Stimulated activated CD4-positive, alpha-beta T cell treated with anti-CD3 and anti-CD28 coated beads, Interleukin-1b, Interleukin-23, amount 100 ng/mL, for 1 hour (primary cell): ENCODE measurements around the gene DMGDH.

Experiments used
- DNase-seq, 2 donors: peaks; one replicate each; pipeline ENCODE4 v3.0.0-alpha.2; 2020; ENCODE audit warnings: low read depth in 2 of 2

Gene DMGDH

DNA sequence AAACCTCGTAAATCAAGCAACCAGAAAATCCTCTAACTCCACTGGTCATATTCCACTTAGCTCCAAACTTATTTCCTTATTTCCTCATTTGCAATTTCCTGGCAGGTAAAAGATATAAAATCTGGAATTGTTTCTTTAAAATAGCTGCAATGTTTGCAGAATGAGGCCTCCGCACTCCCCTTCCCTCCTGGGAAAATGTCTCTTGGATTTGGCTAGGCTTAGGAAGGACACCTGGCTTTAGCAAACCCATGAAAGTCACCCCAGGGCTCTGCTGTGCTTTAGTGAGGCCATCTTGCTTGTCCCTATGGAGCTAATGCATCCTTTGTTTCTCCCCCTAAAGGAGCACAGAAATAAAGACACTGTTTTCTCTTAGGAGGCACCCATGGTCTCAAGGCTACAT is 94.9 kb downstream of the DMGDH start:
- no peak for DNase-seq

DNA sequence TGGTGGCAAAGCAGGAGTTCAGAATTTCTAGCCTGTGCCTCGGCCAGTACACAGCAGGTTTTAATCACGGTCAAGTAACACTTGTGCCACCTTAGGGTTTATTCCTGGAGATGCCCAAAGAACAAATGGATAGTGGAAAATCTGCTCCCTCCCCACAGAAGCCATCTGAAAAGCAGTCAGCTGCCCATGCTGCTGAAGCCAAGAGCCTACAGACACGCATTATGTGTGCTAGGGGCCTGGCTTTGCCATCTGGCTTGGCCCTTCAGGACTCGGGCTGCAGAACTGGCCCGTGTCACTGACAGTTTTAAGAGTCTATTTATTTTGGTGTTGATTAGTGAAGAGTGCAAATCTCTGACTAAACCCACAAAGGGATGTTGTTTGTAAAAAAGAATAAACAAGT is 95.5 kb downstream of the DMGDH start:
- no peak for DNase-seq

DNA sequence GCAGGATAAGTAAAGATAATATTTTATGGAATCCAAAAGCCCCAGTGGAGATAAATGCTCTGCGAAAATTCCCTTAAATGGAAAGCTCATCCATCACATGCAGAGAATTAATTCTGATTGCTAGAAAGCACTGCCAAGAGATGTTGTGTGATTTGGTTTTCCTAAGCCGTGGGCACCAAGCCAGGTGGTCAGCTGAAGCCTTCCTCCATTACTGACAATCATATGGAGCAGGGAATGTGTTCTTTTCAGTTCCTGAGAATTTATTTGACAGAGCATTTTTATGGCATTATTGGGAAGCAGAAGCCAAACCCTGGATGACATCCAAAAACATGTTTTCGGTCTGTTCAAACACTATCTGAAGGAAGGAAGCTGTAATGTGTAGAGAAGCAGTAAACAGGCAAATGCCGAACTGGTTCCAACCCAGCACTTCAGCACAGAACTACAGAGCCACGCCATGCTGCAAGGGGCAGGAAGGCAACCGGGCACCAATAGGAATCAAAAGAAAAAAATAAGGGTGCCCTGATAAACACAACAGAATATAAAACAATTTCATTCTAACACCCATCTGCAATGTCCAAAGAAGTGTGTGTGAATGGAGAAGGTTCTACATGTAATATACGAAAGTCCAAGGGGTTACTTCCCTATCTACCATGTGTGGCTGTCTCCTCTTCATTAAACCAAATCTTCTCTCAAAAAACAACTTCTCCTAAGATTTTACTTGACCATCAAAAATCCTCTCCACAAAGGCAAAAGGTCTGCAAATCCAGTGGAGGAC is 96.6 kb downstream of the DMGDH start:
- no peak for DNase-seq

DNA sequence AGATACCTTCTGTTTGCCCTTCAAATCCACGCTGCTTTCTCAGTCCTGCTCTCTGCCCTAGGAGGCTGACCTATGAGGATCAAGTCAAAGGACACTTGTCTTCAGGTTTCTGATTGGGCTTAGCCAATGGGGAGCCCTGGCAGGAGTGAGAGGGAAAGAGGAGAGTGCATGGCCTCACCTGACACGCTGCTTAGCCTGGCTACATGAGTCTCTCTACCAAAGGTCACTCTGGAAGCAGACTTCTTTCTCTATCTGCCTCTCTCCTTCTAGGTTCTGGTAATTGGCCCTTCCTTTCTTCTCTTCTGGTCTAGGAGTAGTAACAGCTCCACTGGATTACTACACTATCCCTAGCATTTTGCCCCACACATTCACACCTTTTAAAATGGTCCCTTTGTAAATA is 97.5 kb downstream of the DMGDH start:
- DNase-seq, result no peak

DNA sequence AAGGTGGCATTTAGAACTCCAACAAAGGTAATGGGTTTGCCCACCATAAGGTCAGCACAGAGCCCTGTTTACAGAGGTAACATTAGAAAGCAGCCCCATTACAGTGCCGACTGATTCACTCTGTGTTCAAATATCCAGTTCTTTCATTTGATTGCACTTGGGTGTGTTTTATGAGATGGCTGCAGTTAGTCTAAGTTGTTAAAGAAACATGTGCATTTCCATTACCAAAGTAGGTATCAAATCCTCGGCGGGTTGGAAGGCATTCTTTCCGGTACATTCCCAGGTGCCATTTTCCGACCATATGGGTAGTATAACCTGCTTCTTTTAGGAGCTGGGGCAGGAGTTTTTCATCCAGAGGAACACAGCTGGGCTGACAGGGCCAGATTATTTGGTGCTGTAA is 100.7 kb downstream of the DMGDH start:
- no peak for DNase-seq

DNA sequence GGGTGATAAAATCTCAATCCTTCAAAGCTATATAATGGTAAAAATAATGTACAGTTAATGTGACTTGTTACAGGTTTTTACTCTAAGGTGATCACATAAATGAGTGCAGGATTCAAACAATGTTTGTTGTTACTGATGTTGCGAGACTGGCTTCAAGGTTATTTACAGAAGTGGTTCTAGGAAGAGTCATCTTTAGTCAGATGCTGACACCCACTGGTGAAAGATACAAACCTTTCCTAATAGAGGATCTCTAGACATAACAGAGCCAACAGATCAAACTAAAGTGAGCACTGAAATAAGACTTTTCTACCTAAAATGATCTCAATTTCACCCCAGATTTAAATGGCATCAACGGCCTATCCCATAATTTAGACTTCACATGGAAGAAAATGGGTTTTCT is 104.6 kb downstream of the DMGDH start:
- DNase-seq, result no peak

DNA sequence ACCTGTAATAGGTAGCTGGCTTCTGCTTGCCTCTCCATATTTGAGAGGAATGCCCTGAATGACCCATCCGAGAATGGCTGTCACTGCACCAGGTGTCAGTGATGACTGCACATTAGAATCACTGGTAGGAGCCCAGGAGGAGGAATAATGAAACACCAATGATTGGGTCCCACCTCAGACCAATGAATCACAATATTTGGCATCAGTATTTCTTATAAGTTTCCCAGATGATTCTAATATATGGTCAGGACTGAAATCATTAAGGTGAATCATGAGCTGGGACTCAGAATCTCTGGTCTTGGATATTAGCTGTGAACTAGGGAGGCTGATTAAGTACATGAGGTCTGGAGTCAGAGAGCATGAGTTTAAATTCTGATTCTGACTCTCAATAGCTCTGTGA is 107.7 kb downstream of the DMGDH start:
- no peak for DNase-seq

DNA sequence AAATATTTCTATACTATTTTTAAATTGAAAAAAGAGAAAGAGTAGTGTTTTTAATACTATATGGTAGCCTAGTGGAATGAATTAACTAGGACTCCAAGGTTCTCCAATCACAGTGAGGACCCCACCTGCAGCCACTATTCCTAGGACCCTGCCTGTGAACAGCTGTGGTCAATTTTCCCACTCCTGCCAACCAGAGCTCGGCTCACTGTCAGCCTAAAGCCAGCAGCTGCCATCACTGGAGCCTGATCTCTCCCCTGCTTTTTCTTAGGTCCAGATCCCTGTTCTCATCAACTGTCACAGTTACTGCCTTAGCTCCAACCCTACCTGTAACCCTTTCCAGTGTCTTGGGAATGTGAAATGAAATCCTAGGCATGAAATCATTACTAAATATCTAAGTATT is 109.7 kb downstream of the DMGDH start:
- no peak for DNase-seq

DNA sequence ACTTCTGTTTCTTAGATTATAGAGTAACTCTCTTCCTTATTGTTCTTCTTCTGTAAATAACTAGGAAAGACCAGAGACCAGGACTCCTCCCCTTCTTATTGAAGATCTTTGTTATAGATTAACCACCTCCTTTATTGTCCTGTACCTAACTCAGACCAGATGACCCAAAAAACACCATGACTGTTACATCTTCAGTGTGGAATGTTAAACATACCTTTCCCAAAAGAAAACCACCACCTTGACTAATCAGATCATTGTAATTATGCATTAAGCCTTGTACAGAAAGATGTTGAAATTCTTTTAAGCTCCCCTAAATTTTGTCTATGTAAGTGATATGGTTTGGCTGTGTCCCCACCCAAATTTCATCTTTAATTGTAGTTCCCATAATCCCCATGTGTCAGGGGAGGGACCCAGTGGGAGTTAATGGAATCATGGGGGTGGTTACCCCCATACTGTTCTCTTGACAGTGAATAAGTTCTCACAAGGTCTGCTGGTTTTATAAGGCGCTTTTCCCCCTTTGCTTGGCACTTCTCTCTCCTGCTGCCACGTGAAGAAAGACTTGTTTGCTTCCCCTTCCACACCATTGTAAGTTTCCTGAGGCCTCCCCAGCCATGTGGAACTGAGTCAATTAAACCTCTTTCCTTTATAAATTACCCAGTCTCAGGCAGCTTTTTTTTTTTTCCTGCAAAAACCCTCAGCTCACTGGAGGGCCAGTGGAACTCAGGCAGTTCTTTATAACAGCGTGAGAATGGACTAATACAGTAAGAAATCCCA is 110.6 kb downstream of the DMGDH start:
- DNase-seq, result no peak

DNA sequence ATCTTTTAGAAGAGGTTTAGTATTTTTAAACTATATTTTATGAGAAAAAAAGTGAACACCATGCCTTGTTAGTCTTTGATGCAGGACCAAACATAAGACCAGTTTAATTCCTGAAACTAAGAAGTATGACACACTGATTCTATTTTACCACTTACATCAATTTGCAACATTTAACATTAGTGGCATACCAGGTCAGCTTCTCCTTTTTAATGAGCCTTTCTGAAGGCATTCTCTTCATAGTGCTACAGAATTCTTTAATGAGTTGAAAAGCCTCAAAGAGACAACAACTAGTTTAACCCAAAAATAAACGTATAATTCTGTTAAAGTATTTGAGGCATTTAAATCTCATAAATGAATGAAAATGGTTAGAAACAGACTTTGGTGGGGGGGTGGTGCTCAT is 112.6 kb downstream of the DMGDH start:
- no peak for DNase-seq

DNA sequence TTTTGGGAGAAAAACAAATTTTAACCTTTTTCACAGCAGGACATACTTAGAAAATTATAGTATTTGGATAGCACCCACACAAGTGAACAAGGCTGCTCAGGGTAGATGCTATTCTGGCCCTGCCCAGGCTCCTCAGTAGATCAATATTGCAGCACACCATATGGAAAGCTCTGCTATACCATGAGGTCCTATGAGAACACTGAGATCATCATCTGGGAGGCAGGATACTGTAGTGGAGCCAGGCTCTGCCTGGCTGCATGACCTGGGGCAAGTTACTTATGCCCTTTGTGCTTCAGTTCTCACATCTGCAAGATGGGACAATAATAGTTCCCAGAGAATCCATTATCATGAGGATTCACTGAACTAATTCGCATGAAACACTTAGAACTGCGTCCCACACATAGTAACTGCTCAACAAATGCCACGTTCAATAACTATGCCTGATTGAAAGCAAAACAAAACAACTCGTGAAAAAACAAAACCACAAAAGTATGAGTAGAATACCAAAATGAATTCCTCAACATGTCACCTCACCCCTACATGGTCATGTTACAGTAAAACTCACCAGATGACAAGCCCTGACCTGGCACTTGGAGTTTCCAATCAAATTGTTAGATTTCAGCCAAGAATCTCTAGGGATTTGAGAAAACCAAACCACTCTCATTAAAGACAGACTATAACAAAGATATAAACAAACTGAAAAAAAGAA is 116.2 kb downstream of the DMGDH start:
- no peak for DNase-seq
